HL-60 (cell line): ENCODE measurements around the gene NCBP3.

Source experiments
- DNase-seq, 2 experiments: peaks; one replicate each; pipeline ENCODE4 v3.0.0-alpha.2; 2010 to 2020; ENCODE audit warnings: low read depth in 1 of 2, low spot score in 1 of 2
- H3K27ac ChIP-seq: fragments of 250-450 bp; sonication (Bioruptor Pico); replicated peaks from 2 replicates; pipeline ENCODE4 v1.5.1; 2020; ENCODE audit warnings: mild to moderate bottlenecking, moderate library complexity
- H3K27me3 ChIP-seq: fragments of 250-450 bp; sonication (Bioruptor Pico); 2 replicates; pipeline ENCODE4 v1.5.1; 2021; ENCODE audit warnings: mild to moderate bottlenecking, moderate library complexity; ENCODE audit not compliant: insufficient read depth, poor library complexity, severe bottlenecking
- H3K4me3 ChIP-seq: replicated peaks from 2 replicates; pipeline ENCODE4 v1.5.1; 2011; ENCODE audit warnings: mild to moderate bottlenecking, control low read depth, low read length; ENCODE audit not compliant: insufficient read depth
- GABPA ChIP-seq: IDR thresholded peaks from 2 replicates; pipeline ENCODE4 v1.6.1; 2012; ENCODE audit warnings: low read depth
- POLR2AphosphoS5 ChIP-seq: IDR thresholded peaks from 2 replicates; pipeline ENCODE4 v1.6.1; 2012; ENCODE audit warnings: low read depth
- SPI1 ChIP-seq: IDR thresholded peaks from 2 replicates; pipeline ENCODE4 v1.6.1; 2012; ENCODE audit warnings: low read depth, mild to moderate bottlenecking, borderline replicate concordance
- TF ChIP-seq, protein P1 (sequence below): IDR thresholded peaks from one replicate; pipeline ENCODE4 v1.5.1; 2011; ENCODE audit warnings: low read length, control low read depth, inconsistent platforms; ENCODE audit not compliant: insufficient read depth
- TF ChIP-seq, protein P2 (sequence below): IDR thresholded peaks from 2 replicates; pipeline ENCODE4 v1.6.1; 2012; ENCODE audit warnings: low read depth; ENCODE audit not compliant: insufficient replicate concordance

NCBP3 gene

DNA sequence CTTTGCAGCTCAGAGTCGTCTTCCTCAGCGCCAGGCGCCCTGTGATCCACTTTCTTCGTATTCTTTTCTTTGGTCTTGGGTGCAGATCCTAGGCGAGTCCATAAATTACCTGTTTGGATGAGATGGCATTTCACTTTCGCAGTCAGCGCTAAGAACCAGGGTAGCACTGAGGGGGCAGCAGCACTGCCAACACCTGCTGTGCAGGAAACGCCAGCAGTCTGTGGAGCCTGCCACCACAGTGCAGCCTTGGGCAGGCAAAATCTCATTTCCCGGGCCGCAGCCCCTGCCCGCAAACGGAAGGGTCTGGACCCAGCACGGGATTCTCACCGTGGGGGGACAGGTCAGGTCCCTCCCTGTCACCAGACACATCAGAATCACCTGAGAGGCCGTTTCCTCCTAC lies 32.9 kb downstream of the NCBP3 start:
- no peak for DNase-seq
- no peak overlapping the region for H3K4me3 ChIP-seq
- no peak overlapping the region for H3K27ac ChIP-seq
- no peaks in the 10 kb centered on the region for H3K27me3 ChIP-seq
- TF ChIP-seq SPI1 (no peak), POLR2AphosphoS5 (no peak)

DNA sequence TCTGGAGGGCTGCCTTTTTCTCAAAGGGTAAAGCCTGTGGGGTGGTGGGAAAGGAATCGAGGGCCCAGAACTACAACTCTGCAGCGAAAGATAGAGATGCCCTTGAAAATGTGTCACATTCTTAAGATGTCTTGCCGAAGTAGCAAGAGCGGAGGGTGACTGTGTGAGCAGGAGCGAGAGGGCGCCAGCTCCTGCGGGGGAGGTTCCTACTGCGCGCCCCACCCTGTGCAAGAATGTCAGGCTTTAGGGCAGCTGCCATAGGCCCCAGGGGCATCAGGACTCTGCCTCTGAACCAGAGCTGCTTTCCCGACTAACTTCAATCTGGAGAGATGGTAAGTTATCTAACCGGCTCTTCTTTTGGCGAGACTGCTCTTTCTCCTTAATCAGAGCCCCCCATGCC lies 33.3 kb downstream of the NCBP3 start:
- H3K27ac ChIP-seq: no peak overlapping the region
- H3K4me3 ChIP-seq: no peak overlapping the region
- no peak for DNase-seq
- TF ChIP-seq POLR2AphosphoS5: no peak
- TF ChIP-seq GABPA: no peak
- TF ChIP-seq, protein P1, sequence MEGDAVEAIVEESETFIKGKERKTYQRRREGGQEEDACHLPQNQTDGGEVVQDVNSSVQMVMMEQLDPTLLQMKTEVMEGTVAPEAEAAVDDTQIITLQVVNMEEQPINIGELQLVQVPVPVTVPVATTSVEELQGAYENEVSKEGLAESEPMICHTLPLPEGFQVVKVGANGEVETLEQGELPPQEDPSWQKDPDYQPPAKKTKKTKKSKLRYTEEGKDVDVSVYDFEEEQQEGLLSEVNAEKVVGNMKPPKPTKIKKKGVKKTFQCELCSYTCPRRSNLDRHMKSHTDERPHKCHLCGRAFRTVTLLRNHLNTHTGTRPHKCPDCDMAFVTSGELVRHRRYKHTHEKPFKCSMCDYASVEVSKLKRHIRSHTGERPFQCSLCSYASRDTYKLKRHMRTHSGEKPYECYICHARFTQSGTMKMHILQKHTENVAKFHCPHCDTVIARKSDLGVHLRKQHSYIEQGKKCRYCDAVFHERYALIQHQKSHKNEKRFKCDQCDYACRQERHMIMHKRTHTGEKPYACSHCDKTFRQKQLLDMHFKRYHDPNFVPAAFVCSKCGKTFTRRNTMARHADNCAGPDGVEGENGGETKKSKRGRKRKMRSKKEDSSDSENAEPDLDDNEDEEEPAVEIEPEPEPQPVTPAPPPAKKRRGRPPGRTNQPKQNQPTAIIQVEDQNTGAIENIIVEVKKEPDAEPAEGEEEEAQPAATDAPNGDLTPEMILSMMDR: no peak
- TF ChIP-seq, protein P2, sequence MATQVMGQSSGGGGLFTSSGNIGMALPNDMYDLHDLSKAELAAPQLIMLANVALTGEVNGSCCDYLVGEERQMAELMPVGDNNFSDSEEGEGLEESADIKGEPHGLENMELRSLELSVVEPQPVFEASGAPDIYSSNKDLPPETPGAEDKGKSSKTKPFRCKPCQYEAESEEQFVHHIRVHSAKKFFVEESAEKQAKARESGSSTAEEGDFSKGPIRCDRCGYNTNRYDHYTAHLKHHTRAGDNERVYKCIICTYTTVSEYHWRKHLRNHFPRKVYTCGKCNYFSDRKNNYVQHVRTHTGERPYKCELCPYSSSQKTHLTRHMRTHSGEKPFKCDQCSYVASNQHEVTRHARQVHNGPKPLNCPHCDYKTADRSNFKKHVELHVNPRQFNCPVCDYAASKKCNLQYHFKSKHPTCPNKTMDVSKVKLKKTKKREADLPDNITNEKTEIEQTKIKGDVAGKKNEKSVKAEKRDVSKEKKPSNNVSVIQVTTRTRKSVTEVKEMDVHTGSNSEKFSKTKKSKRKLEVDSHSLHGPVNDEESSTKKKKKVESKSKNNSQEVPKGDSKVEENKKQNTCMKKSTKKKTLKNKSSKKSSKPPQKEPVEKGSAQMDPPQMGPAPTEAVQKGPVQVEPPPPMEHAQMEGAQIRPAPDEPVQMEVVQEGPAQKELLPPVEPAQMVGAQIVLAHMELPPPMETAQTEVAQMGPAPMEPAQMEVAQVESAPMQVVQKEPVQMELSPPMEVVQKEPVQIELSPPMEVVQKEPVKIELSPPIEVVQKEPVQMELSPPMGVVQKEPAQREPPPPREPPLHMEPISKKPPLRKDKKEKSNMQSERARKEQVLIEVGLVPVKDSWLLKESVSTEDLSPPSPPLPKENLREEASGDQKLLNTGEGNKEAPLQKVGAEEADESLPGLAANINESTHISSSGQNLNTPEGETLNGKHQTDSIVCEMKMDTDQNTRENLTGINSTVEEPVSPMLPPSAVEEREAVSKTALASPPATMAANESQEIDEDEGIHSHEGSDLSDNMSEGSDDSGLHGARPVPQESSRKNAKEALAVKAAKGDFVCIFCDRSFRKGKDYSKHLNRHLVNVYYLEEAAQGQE: no peak
- TF ChIP-seq SPI1: no peak
- H3K27me3 ChIP-seq: no peaks in the 10 kb centered on the region

DNA sequence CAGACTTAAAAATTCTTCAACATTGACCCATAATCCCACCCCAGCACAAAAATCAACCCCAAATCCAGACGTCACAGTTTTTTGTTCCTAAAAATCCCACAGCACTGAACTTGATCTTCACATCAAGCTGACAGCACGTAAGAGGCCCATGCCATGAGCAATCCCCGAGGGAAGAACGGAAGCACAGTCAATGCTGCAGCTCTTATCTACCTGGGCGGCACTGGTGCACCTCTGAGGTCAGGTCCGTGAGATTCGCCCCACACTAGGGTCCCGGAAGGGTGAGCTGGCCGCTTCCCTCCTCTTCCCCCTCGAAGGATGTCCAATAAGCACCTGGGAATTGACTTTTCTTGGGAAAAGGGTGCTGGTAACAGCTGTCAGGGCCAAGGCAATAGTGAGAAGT lies 33.8 kb downstream of the NCBP3 start:
- Histone ChIP-seq H3K4me3 (no peak overlapping the region), H3K27me3 (no peaks in the 10 kb centered on the region), H3K27ac (no peak overlapping the region)
- no peak for DNase-seq
- TF ChIP-seq GABPA: no peak

DNA sequence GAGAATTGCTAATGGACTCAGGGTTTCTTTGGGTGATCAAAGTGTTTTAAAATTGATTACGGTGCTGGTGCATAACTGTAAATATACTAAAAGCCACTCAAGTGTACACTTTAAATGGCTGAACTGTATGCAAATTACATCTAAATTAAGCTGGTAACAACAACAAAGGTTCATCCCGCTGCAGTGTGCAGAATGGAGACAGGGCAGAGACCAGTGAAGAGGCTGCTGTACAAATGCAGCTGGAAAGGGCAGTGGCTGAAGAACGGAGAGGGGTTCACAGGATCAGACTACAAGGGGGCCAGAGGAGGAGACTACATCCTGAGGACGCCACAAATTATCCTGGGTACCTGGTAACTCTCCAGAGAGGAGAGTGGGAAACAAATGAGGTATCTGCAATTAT lies 36.0 kb downstream of the NCBP3 start:
- Histone ChIP-seq H3K27ac (no peak overlapping the region), H3K4me3 (no peak overlapping the region), H3K27me3 (no peaks in the 10 kb centered on the region)
- TF ChIP-seq, protein P1: no peak
- TF ChIP-seq SPI1 (no peak), POLR2AphosphoS5 (no peak), GABPA (no peak)
- TF ChIP-seq, protein P2: no peak
- DNase-seq: no peak

DNA sequence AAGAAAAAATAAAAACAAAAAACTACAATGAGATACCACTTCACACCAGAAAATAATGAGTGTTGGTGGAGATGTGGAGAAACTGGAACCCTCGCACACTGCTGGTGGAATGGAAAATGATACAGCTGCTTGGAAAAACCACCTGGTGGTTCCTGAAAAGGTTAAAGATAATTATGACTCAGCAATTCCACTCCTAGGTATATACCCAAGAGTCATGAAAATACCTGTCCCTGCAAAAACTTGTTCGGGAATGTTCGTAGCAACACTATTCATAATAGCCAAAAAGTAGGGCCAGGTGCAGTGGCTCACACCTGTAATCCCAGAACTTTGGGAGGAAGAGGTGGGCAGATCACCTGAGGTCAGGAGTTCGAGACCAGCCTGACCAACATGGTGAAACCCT lies 36.9 kb downstream of the NCBP3 start:
- Histone ChIP-seq H3K4me3 (no peak overlapping the region), H3K27me3 (no peaks in the 10 kb centered on the region), H3K27ac (no peak overlapping the region)
- no peak for DNase-seq
- TF ChIP-seq POLR2AphosphoS5 (no peak), SPI1 (no peak), GABPA (no peak)
- TF ChIP-seq, protein P1: no peak
- TF ChIP-seq, protein P2: no peak
